Neural cell (in vitro differentiated cells): ENCODE data around the gene SSBP1. TPM values are rescaled to one million over a fixed set of nuclear protein-coding genes. Genes with fewer than 3 reads are reported as not detected.

Experiments used
- H2AFZ ChIP-seq: fragments of 200-600, 300-800 bp; sonication (generic), shearing (Covaris generic); 2 replicates; pipeline ENCODE4 v1.6.0; 2014; ENCODE audit warnings: low read depth, mild to moderate bottlenecking, antibody characterized with exemption, low read length, moderate library complexity
- H3F3A ChIP-seq: fragments of 200-600 bp; shearing (Covaris generic); 2 replicates; pipeline ENCODE4 v1.6.1; 2016; ENCODE audit warnings: mild to moderate bottlenecking, moderate library complexity, mixed read lengths, antibody characterized with exemption, low read length; ENCODE audit not compliant: insufficient read depth, poor library complexity, severe bottlenecking
- H3K27ac ChIP-seq: fragments of 200-600, 300-800 bp; sonication (generic), shearing (Covaris generic); 2 replicates; pipeline ENCODE4 v1.5.1; 2014; ENCODE audit warnings: mild to moderate bottlenecking, low read length, moderate library complexity
- H3K27me3 ChIP-seq: fragments of 300-800, 200-600 bp; sonication (generic), shearing (Covaris generic); 2 replicates; pipeline ENCODE4 v1.6.0; 2014; ENCODE audit warnings: mild to moderate bottlenecking, low read depth, low read length, moderate library complexity; ENCODE audit not compliant: insufficient read depth
- H3K36me3 ChIP-seq: fragments of 300-800, 200-600 bp; sonication (generic), shearing (Covaris generic); 2 replicates; pipeline ENCODE4 v1.5.1; 2014; ENCODE audit warnings: mild to moderate bottlenecking, antibody characterized with exemption, low read length, moderate library complexity; ENCODE audit not compliant: insufficient read depth
- H3K4me2 ChIP-seq: fragments of 300-800, 200-600 bp; sonication (generic), shearing (Covaris generic); 2 replicates; pipeline ENCODE4 v1.6.0; 2014; ENCODE audit warnings: mild to moderate bottlenecking, low read length
- H3K4me3 ChIP-seq: fragments of 300-800, 200-600 bp; sonication (generic), shearing (Covaris generic); 2 replicates; pipeline ENCODE4 v1.5.1; 2014; ENCODE audit warnings: mild to moderate bottlenecking, low read length, moderate library complexity
- H3K79me2 ChIP-seq: fragments of 200-600 bp; shearing (Covaris generic); replicated peaks from 2 replicates; pipeline ENCODE4 v1.6.0; 2014; ENCODE audit warnings: mild to moderate bottlenecking, low read length, moderate library complexity; ENCODE audit not compliant: insufficient read depth
- H3K9ac ChIP-seq: fragments of 300-800, 200-600 bp; sonication (generic), shearing (Covaris generic); 2 replicates; pipeline ENCODE4 v1.6.1; 2016; ENCODE audit warnings: mild to moderate bottlenecking, low read length, mixed read lengths
- H3K9me2 ChIP-seq: fragments of 200-600 bp; shearing (Covaris generic); 2 replicates; pipeline ENCODE4 v1.6.1; 2016; ENCODE audit warnings: mild to moderate bottlenecking, low read length, mixed read lengths; ENCODE audit not compliant: insufficient read depth
- H3K9me3 ChIP-seq: fragments of 200-600, 300-800 bp; sonication (generic), shearing (Covaris generic); 2 replicates; pipeline ENCODE4 v1.6.1; 2016; ENCODE audit warnings: mild to moderate bottlenecking, mixed run types, low read length, moderate library complexity, mixed read lengths
- H4K20me1 ChIP-seq: fragments of 200-600 bp; shearing (Covaris generic); 2 replicates; pipeline ENCODE4 v1.6.1; 2016; ENCODE audit warnings: mild to moderate bottlenecking, mixed run types; ENCODE audit not compliant: insufficient read depth
- CTCF ChIP-seq: fragments of 450-650 bp; IDR thresholded peaks from 2 replicates; pipeline ENCODE4 v1.5.1; 2014; ENCODE audit warnings: antibody characterized with exemption, mild to moderate bottlenecking, moderate library complexity; ENCODE audit not compliant: poor library complexity, severe bottlenecking
- EP300 ChIP-seq: fragments of 450-650 bp; conservative IDR thresholded peaks from 2 replicates; pipeline ENCODE4 v1.6.1; 2014; ENCODE audit warnings: antibody characterized with exemption, mild to moderate bottlenecking, moderate library complexity; ENCODE audit not compliant: poor library complexity, severe bottlenecking
- EZH2 ChIP-seq: fragments of 200-600, 300-800 bp; shearing (Covaris generic), sonication (generic); IDR thresholded peaks from 2 replicates; pipeline ENCODE4 v1.6.1; 2014; ENCODE audit warnings: antibody characterized with exemption, low read length, borderline replicate concordance, mild to moderate bottlenecking; ENCODE audit not compliant: insufficient read depth, poor library complexity, severe bottlenecking
- MXI1 ChIP-seq: fragments of 450-650 bp; conservative IDR thresholded peaks from 2 replicates; pipeline ENCODE4 v1.6.1; 2014; ENCODE audit warnings: antibody characterized with exemption, mild to moderate bottlenecking; ENCODE audit not compliant: poor library complexity, severe bottlenecking
- POLR2AphosphoS5 ChIP-seq: IDR thresholded peaks from 2 replicates; pipeline ENCODE4 v1.6.1; 2012
- RAD21 ChIP-seq: fragments of 450-650 bp; conservative IDR thresholded peaks from 2 replicates; pipeline ENCODE4 v1.6.1; 2014; ENCODE audit warnings: antibody characterized with exemption, mild to moderate bottlenecking, moderate library complexity
- REST ChIP-seq: IDR thresholded peaks from 2 replicates; pipeline ENCODE4 v1.6.1; 2012; ENCODE audit warnings: borderline replicate concordance
- SMC3 ChIP-seq: fragments of 450-650 bp; conservative IDR thresholded peaks from 2 replicates; pipeline ENCODE4 v1.6.1; 2014; ENCODE audit warnings: antibody characterized with exemption, mild to moderate bottlenecking, moderate library complexity; ENCODE audit not compliant: poor library complexity
- TAF1 ChIP-seq: IDR thresholded peaks from 2 replicates; pipeline ENCODE4 v1.6.1; 2012; ENCODE audit warnings: low read depth
- polyA plus RNA-seq: library from polyadenylated mRNA; depleted of rRNA; stranded (reverse); fragments of >200 nt; gene quantifications from 2 replicates; pipeline ENCODE4 v1.2.3, GENCODE V29; 2014

The SSBP1 gene
- polyA plus RNA-seq, 1 donor from 2014 or later = 296 TPM

GRCh38 chr7:141729020-141729419 is 9.1 kb upstream of the SSBP1 start:
- Histone ChIP-seq H3K9ac (no peak overlapping the region), H3K27me3 (no peaks in the 10 kb centered on the region), H3K9me3 (no peaks in the 10 kb centered on the region), H3K9me2 (no peaks in the 10 kb centered on the region), H2AFZ (no peak overlapping the region), H3K79me2 (no peaks in the 10 kb centered on the region), H3F3A (no peaks in the 10 kb centered on the region), H3K27ac (no peak overlapping the region), H3K36me3 (no peaks in the 10 kb centered on the region), H3K4me2 (no peak overlapping the region), H3K4me3 (no peak overlapping the region), H4K20me1 (no peaks in the 10 kb centered on the region)
- TF ChIP-seq CTCF (no peak), EP300 (no peak), SMC3 (no peak), POLR2AphosphoS5 (no peak), TAF1 (no peak), EZH2 (no peak), RAD21 (no peak), MXI1 (no peak), REST (no peak)

GRCh38 chr7:141731476-141732149 is 6.5 kb upstream of the SSBP1 start:
- Histone ChIP-seq H3K27ac (no peak overlapping the region), H3K9me2 (no peaks in the 10 kb centered on the region), H3K79me2 (no peaks in the 10 kb centered on the region), H3K9me3 (no peaks in the 10 kb centered on the region), H3K27me3 (no peaks in the 10 kb centered on the region), H3F3A (no peaks in the 10 kb centered on the region), H2AFZ (no peak overlapping the region), H3K4me2 (no peak overlapping the region), H3K4me3 (no peak overlapping the region), H4K20me1 (no peaks in the 10 kb centered on the region), H3K9ac (no peak overlapping the region), H3K36me3 (no peaks in the 10 kb centered on the region)
- TF ChIP-seq POLR2AphosphoS5 (no peak), MXI1 (no peak), RAD21 (no peak), EZH2 (no peak), SMC3 (no peak), EP300 (no peak), TAF1 (no peak), CTCF (no peak), REST (no peak)
